ENCODE measurements around the gene IDS. TPM values are rescaled to one million over a fixed set of nuclear protein-coding genes. Genes with fewer than 3 reads are reported as not detected.
A peak's percentile ranks its signal among the peaks of the same experiment; 100 is the strongest.

Gene IDS
- total and polyA plus RNA-seq, 2 of the 8 experiments (the other 6 are each of a cell fraction or from before 2014, with no cell fraction given) = 19.9 to 20.7 TPM

GRCh38 chrX:149510386-149510785 lies 5.3 kb upstream of the IDS start:
- no peak for DNase-seq (ENCODE audit: low read depth in 1 of 2, low spot score in 2 of 2)
- WGBS, 2 experiments (ENCODE audit: extremely low coverage in 1 of 2, insufficient coverage in 1 of 2, insufficient read length in 1 of 2, insufficient replicate concordance in 2 of 2, low coverage in 1 of 2, low lambda C conversion rate in 2 of 2, missing lambda C conversion rate in 1 of 2) = 61% methylated on average over 4 of the region's 4 CpGs; no CpG with 5 or more reads in 1 of the 2 experiments
- Histone ChIP-seq H3K79me1 (ENCODE audit: low read depth, low read length) (no peaks in the 10 kb centered on the region), H3K4me2 (ENCODE audit: insufficient read depth in 1 of 2, low read depth in 2 of 2, low read length in 2 of 2) (no peak overlapping the region), H2BK120ac (replicated peaks; ENCODE audit: low read depth, low read length) (no peak overlapping the region), H3K23me2 (ENCODE audit: low read depth, low read length) (0 out of 2 replicates have a peak, but pooled peaks cover under 1% of the 10 kb centered on the region), H3K56ac (replicated peaks; ENCODE audit: insufficient read length, low read depth, low read length) (no peak overlapping the region), H3K4me3 (ENCODE audit: extremely low read depth in 1 of 4, insufficient read depth in 2 of 4, low read depth in 3 of 4, low read length in 4 of 4) (no peak overlapping the region), H2BK20ac (ENCODE audit: low read length) (no peak overlapping the region), H3K9ac (replicated peaks in 1 of 4; ENCODE audit: extremely low read depth in 1 of 4, low read depth in 3 of 4, low read length in 3 of 4) (no peak overlapping the region), H4K20me1 (replicated peaks in 1 of 2; ENCODE audit: control insufficient read depth in 1 of 2, insufficient read depth in 2 of 2, low read length in 2 of 2) (no peaks in the 10 kb centered on the region), H3K14ac (ENCODE audit: insufficient read length) (no peak overlapping the region), H2AFZ (ENCODE audit: low read length) (no peak overlapping the region), H2AK5ac (ENCODE audit: low read depth, low read length) (no peak overlapping the region), H3K9me3 (ENCODE audit: insufficient read depth in 2 of 2, low read depth in 1 of 2, low read length in 1 of 2) (no peaks in the 10 kb centered on the region), H4K91ac (replicated peaks; ENCODE audit: insufficient read length, low read length) (no peak overlapping the region), H4K5ac (ENCODE audit: insufficient read length, low read depth, low read length) (no peak overlapping the region), H4K8ac (ENCODE audit: extremely low read depth, insufficient read depth, low read length) (no peak overlapping the region), H2BK12ac (ENCODE audit: low read depth, low read length) (no peak overlapping the region), H3K27me3 (replicated peaks in 1 of 4; ENCODE audit: control insufficient read depth in 3 of 4, extremely low read depth in 1 of 4, insufficient read depth in 3 of 4, low read length in 3 of 4) (no peaks in the 10 kb centered on the region; a peak in 1 of 7 replicates), H2BK15ac (ENCODE audit: low read length) (no peak overlapping the region), H3K18ac (ENCODE audit: extremely low read depth, low read length) (no peak overlapping the region), H3K4ac (replicated peaks; ENCODE audit: insufficient read length, low read depth, low read length) (no peak overlapping the region), H2BK5ac (ENCODE audit: low read depth, low read length) (no peak overlapping the region), H3K23ac (ENCODE audit: insufficient read length) (no peak overlapping the region), H3K36me3 (ENCODE audit: control insufficient read depth in 2 of 4, insufficient read depth in 4 of 4, low read length in 3 of 4) (no peaks in the 10 kb centered on the region), H3K27ac (ENCODE audit: low read depth, low read length) (no peak overlapping the region), H3K4me1 (replicated peaks in 1 of 4; ENCODE audit: control insufficient read depth in 3 of 4, insufficient read depth in 4 of 4, low read length in 3 of 4) (peaks cover 0 to 3% (median 3%) of the 10 kb centered on the region in 4 experiments; a peak in 4 of 7 replicates), H3K79me2 (ENCODE audit: control insufficient read depth in 1 of 2, insufficient read depth in 2 of 2, low read length in 2 of 2) (no peaks in the 10 kb centered on the region)
- CTCF ChIA-PET (ENCODE audit: partially characterized antibody) = interaction anchor here (1.3 kb wide), 1 partner anchor 11 kb away, joined by 3 read pairs; no protein-coding TSS in a partner anchor
- TF ChIP-seq CTCF (IDR thresholded peaks at IDR 0.05; ENCODE audit: control extremely low read depth in 1 of 3, insufficient read depth in 1 of 3, low read depth in 1 of 3, low read length in 3 of 3) (0 out of 4 replicates have a peak, but pooled peaks of 1 of the 3 experiments have one; percentile 2), SAP30 (IDR thresholded peaks at IDR 0.05; ENCODE audit: insufficient read depth, insufficient replicate concordance, low read length) (no peak), JUN (IDR thresholded peaks at IDR 0.05; ENCODE audit: low read depth, low read length) (no peak), RAD21 (IDR thresholded peaks at IDR 0.05 in 1 of 2, conservative IDR thresholded peaks at IDR 0.05 in 1 of 2; ENCODE audit: low read depth in 2 of 2, low read length in 2 of 2) (0 out of 4 replicates have a peak, but pooled peaks of 1 of the 2 experiments have one; percentile 11), CEBPB (IDR thresholded peaks at IDR 0.05; ENCODE audit: low read depth, low read length) (no peak)
- peak; percentile 42 for FAIRE-seq
- POLR2A ChIA-PET (ENCODE audit: partially characterized antibody) = no interaction called here

Measured in H1 (cell line).